ENCODE data around the gene IRAK2. TPM values are rescaled to one million over a fixed set of nuclear protein-coding genes. Genes with fewer than 3 reads are reported as not detected.
A peak's percentile ranks its signal among the peaks of the same experiment; 100 is the strongest.

IRAK2 gene
- total RNA-seq, 1 experiment from 2014 or later, result 2.8 TPM

- Histone ChIP-seq H3K27me3 (replicated peaks) (no peaks in the 10 kb centered on the region), H3K4me3 (no peak overlapping the region), H3K36me3 (no peaks in the 10 kb centered on the region), H3K4me1 (replicated peaks) (peaks cover 20% of the 10 kb centered on the region), H3K27ac (no peak overlapping the region), H3K9me3 (replicated peaks) (no peaks in the 10 kb centered on the region)
- no peak for DNase-seq (ENCODE audit: low read depth in 1 of 2, low spot score in 2 of 2)
These were observed 23.2 kb downstream of the IRAK2 start for GRCh38 chr3:10187944-10188343.

GRCh38 chr3:10188804-10189556 is 24.3 kb downstream of the IRAK2 start:
- no peak overlapping the region for H3K27ac ChIP-seq
- no peak for DNase-seq (ENCODE audit: low read depth in 1 of 2, low spot score in 2 of 2)
- H3K27me3 ChIP-seq (replicated peaks), result no peaks in the 10 kb centered on the region
- no peaks in the 10 kb centered on the region; the same call in 1 of the 2 replicates for H3K36me3 ChIP-seq
- no peaks in the 10 kb centered on the region for H3K9me3 ChIP-seq (replicated peaks)
- peaks cover 29% of the 10 kb centered on the region for H3K4me1 ChIP-seq (replicated peaks)
- no peak overlapping the region for H3K4me3 ChIP-seq

GRCh38 chr3:10189557-10190354 is 25.0 kb downstream of the IRAK2 start:
- peaks cover 29% of the 10 kb centered on the region for H3K4me1 ChIP-seq (replicated peaks)
- no peaks in the 10 kb centered on the region for H3K9me3 ChIP-seq (replicated peaks)
- H3K27me3 ChIP-seq (replicated peaks), result no peaks in the 10 kb centered on the region
- H3K27ac ChIP-seq, result no peak overlapping the region
- H3K4me3 ChIP-seq, result no peak overlapping the region
- DNase-seq (ENCODE audit: low read depth in 1 of 2, low spot score in 2 of 2), result no peak
- H3K36me3 ChIP-seq, result no peaks in the 10 kb centered on the region; the same call in 1 of the 2 replicates

GRCh38 chr3:10192953-10193691 is 28.4 kb downstream of the IRAK2 start:
- H3K4me3 ChIP-seq, result no peak overlapping the region
- H3K27ac ChIP-seq, result peak overlapping the region; percentile 97
- no peaks in the 10 kb centered on the region for H3K27me3 ChIP-seq (replicated peaks)
- H3K9me3 ChIP-seq (replicated peaks), result no peaks in the 10 kb centered on the region
- no peaks in the 10 kb centered on the region; the same call in 1 of the 2 replicates for H3K36me3 ChIP-seq
- H3K4me1 ChIP-seq (replicated peaks), result peaks cover 33% of the 10 kb centered on the region
- peak; percentile 85 to 87 for DNase-seq (ENCODE audit: low read depth in 1 of 2, low spot score in 2 of 2)

GRCh38 chr3:10193692-10194327 is 29.1 kb downstream of the IRAK2 start:
- H3K27ac ChIP-seq, result peak overlapping the region; percentile 97
- no peaks in the 10 kb centered on the region; the same call in 1 of the 2 replicates for H3K36me3 ChIP-seq

GRCh38 chr3:10194328-10195071 is 29.8 kb downstream of the IRAK2 start:
- Histone ChIP-seq H3K27me3 (replicated peaks) (no peaks in the 10 kb centered on the region), H3K4me1 (replicated peaks) (peaks cover 46% of the 10 kb centered on the region), H3K27ac (no peak overlapping the region), H3K9me3 (replicated peaks) (no peaks in the 10 kb centered on the region), H3K36me3 (no peaks in the 10 kb centered on the region; the same call in 1 of the 2 replicates), H3K4me3 (no peak overlapping the region)
- no peak for DNase-seq (ENCODE audit: low read depth in 1 of 2, low spot score in 2 of 2)

More at GRCh38 chr3:10193692-10194327, 29.1 kb downstream of the IRAK2 start:
- peaks cover 39% of the 10 kb centered on the region for H3K4me1 ChIP-seq (replicated peaks)
- H3K9me3 ChIP-seq (replicated peaks), result no peaks in the 10 kb centered on the region
- H3K4me3 ChIP-seq, result no peak overlapping the region
- H3K27me3 ChIP-seq (replicated peaks), result no peaks in the 10 kb centered on the region
- DNase-seq (ENCODE audit: low read depth in 1 of 2, low spot score in 2 of 2), result no peak

GRCh38 chr3:10195366-10196089 is 30.8 kb downstream of the IRAK2 start:
- Histone ChIP-seq H3K4me3 (no peak overlapping the region), H3K9me3 (replicated peaks) (no peaks in the 10 kb centered on the region), H3K4me1 (replicated peaks) (peaks cover 46% of the 10 kb centered on the region), H3K27ac (no peak overlapping the region), H3K36me3 (no peaks in the 10 kb centered on the region; the same call in 1 of the 2 replicates), H3K27me3 (replicated peaks) (no peaks in the 10 kb centered on the region)
- DNase-seq (ENCODE audit: low read depth in 1 of 2, low spot score in 2 of 2), result no peak

DNA sequence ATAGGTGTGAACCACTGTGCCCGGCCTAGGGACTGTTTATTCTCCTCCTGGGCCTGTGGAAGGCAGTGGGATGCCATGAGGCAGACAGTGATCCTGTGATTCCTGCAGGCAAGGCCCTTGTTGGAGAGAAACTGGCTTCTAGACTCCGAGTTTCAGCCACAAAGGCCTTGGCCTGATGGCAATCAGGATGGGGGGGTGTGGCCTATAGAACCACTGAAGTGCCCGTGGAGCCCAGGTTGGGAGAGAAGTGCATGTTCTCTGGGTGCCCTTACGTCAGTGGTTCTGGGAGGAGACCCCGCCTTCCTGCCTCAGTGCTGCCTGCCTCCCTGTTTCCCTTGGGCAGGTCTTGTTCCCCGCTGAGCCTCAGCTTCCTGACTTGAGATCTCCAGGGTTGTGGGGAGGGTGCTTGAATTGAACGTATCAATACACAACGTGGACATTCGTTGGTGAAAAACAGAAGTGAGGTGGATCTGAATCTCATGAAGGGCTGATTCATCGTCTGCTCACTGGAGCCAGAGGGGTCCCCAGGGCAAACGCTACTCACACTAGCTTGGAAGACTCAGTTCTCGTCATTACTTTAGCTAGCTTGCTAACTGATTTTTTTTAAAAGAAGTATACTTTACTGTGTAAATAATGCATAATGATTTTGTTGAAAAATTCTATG is 31.8 kb downstream of the IRAK2 start:
- DNase-seq (ENCODE audit: low read depth in 1 of 2, low spot score in 2 of 2), result no peak
- peaks cover 8% of the 10 kb centered on the region; the same call in 1 of the 2 replicates for H3K36me3 ChIP-seq

DNA sequence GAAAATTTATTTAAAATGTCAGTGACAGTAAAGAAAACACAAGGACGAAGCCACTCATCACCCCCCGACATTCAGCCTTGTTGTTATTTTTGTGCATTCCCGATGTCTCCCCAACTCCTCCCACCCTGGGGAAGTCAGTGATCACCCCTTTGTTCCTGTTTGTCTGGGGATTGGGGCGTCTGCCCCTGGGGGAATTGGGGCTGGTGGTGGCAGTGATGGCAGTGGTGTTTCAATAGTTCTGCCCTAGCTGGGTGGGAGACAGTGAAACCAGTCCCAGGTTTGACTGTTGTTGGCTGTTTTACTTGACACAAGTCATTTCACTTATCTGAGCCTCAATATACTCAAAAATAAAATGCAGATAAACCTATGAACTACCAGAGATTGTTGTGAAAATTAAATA is 33.5 kb downstream of the IRAK2 start:
- no peak overlapping the region for H3K4me3 ChIP-seq
- no peak for DNase-seq (ENCODE audit: low read depth in 1 of 2, low spot score in 2 of 2)
- no peak overlapping the region for H3K27ac ChIP-seq
- no peaks in the 10 kb centered on the region for H3K27me3 ChIP-seq (replicated peaks)
- H3K9me3 ChIP-seq (replicated peaks), result no peaks in the 10 kb centered on the region
- H3K4me1 ChIP-seq (replicated peaks), result peaks cover 23% of the 10 kb centered on the region
- peaks cover 12% of the 10 kb centered on the region for H3K36me3 ChIP-seq

More for the DNA sequence above, 31.8 kb downstream of the IRAK2 start:
- no peaks in the 10 kb centered on the region for H3K9me3 ChIP-seq (replicated peaks)
- H3K4me3 ChIP-seq, result no peak overlapping the region
- H3K27me3 ChIP-seq (replicated peaks), result no peaks in the 10 kb centered on the region
- H3K27ac ChIP-seq, result no peak overlapping the region
- H3K4me1 ChIP-seq (replicated peaks), result peaks cover 40% of the 10 kb centered on the region

DNA sequence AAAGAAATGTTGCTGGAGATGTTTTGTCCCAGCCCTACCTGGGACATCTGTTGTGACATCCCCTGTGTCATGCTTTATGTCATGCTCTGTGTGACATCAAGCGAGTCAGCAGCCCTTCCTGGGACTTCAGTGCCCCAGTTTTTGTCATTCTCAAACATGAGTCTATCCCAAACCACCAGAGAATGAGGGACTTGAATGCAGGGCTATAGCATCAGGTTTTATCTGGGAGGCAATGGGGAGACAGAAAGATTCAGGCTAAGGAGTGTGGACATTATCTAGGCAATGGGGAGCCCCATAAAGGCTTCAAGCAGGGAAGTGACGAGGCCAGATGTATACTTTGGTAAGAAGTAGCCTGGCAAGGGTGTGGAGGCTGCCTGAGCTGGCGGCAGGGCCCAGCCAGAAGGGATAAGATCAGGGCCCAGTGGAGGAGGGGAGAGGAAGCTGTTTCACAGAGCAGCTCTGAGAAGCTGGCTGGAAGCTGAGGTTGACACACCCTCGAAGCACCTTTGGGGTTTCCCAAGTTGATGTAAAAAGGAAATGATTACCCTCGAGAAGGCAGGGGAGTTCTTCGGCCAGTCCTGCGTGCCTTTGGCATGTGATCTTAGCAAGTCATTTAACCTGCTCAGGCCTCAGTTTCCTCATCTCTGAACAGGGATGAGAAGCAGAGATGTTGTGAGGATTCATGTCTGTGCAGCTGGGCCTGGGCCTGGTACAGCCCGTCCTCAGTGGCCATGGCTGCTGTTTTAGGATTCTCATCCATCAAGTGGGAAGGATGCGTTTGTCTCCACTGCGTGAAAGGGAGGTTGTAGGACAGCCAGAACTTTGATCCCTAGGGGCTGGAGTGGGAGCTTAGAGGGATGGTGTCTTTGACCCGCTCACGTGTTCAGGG is 34.3 kb downstream of the IRAK2 start:
- no peak overlapping the region for H3K27ac ChIP-seq

DNA sequence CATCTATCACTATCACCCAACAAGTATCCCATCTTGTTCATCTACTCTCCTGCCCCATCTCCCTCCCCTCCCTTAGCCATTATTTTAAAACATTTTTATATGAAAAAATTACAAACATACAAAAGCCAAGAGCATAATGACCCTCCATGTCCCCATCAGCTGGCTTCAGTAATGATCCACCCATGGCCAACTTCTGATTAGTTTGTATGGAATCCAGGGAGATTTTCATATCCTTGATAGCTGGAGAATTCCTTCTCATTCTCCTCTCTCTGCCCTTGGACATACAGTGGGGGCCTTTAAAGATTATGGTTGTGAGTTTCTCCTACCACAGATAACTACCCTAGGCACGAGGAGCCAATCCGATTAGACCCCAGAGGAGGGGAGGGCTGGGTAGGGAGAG is 40.2 kb downstream of the IRAK2 start:
- no peak for DNase-seq (ENCODE audit: low read depth in 1 of 2, low spot score in 2 of 2)
- no peak overlapping the region for H3K4me3 ChIP-seq
- peaks cover 31% of the 10 kb centered on the region for H3K4me1 ChIP-seq (replicated peaks)

More for the DNA sequence above, 34.3 kb downstream of the IRAK2 start:
- Histone ChIP-seq H3K4me3 (no peak overlapping the region), H3K36me3 (peaks cover 12% of the 10 kb centered on the region), H3K27me3 (replicated peaks) (no peaks in the 10 kb centered on the region), H3K9me3 (replicated peaks) (no peaks in the 10 kb centered on the region), H3K4me1 (replicated peaks) (peaks cover 24% of the 10 kb centered on the region)
- DNase-seq (ENCODE audit: low read depth in 1 of 2, low spot score in 2 of 2), result no peak

More for the DNA sequence above, 40.2 kb downstream of the IRAK2 start:
- Histone ChIP-seq H3K27me3 (replicated peaks) (no peaks in the 10 kb centered on the region), H3K36me3 (peaks cover 12% of the 10 kb centered on the region), H3K9me3 (replicated peaks) (no peaks in the 10 kb centered on the region), H3K27ac (peak overlapping the region; percentile 70)

All from SJSA1 (cell line).